ENCODE results near the gene CXCR6. TPM values are rescaled to one million over a fixed set of nuclear protein-coding genes. Genes with fewer than 3 reads are reported as not detected.
A peak's percentile ranks its signal among the peaks of the same experiment; 100 is the strongest.

CXCR6 gene
- total and polyA plus RNA-seq, 7 donors: 0.05 to 0.50 (median 0.10) TPM; not detected in 4

- TF ChIP-seq CTCF (IDR thresholded peaks at IDR 0.05): no peak
- Histone ChIP-seq H3K4me1 (peaks cover 20% of the 10 kb centered on the region), H3K9me3 (no peaks in the 10 kb centered on the region), H3K4me3 (no peak overlapping the region), H3K36me3 (ENCODE audit: insufficient read depth in 1 of 2, low read depth in 1 of 2) (peaks cover 4 to 70% of the 10 kb centered on the region in 2 donors), H3K27ac (peak overlapping the region; percentile 56), H3K27me3 (ENCODE audit: insufficient read depth in 3 of 3, low read length in 2 of 3) (no peaks in the 10 kb centered on the region)
- no peak for DNase-seq
- intact Hi-C loops (cut with DNase I): no loop called here
- WGBS, 3 donors: 91 to 93% (median 92%) methylated on average over 3 of the region's 3 CpGs
- ATAC-seq: no peak
Measured at GRCh38 chr3:45946875-45947274, 3.6 kb downstream of the CXCR6 start.

- DNase-seq (no peak), ATAC-seq (peak in 3 of 4 donors; percentile 12 to 63 (median 36))
- peaks cover 16% of the 10 kb centered on the region for H3K4me1 ChIP-seq
- H3K9me3 ChIP-seq: no peaks in the 10 kb centered on the region
- peaks cover 4 to 75% of the 10 kb centered on the region in 2 donors for H3K36me3 ChIP-seq (ENCODE audit: insufficient read depth in 1 of 2, low read depth in 1 of 2)
- WGBS, 3 donors: 82 to 95% (median 90%) methylated on average over 3 of the region's 3 CpGs
- no peak for TF ChIP-seq CTCF (IDR thresholded peaks at IDR 0.05)
- intact Hi-C loops (cut with DNase I): no loop called here
- no peak overlapping the region for H3K4me3 ChIP-seq
- H3K27ac ChIP-seq: peak overlapping the region; percentile 53
- H3K27me3 ChIP-seq (ENCODE audit: insufficient read depth in 3 of 3, low read length in 2 of 3): no peaks in the 10 kb centered on the region
Measured at GRCh38 chr3:45947361-45947760, 4.1 kb downstream of the CXCR6 start.

- H3K4me1 ChIP-seq: peaks cover 9% of the 10 kb centered on the region
- H3K27me3 ChIP-seq (ENCODE audit: insufficient read depth in 3 of 3, low read length in 2 of 3): no peaks in the 10 kb centered on the region
- H3K27ac ChIP-seq: peak overlapping the region; percentile 53
- peaks cover 4 to 85% of the 10 kb centered on the region in 2 donors for H3K36me3 ChIP-seq (ENCODE audit: insufficient read depth in 1 of 2, low read depth in 1 of 2)
- ATAC-seq (no peak), DNase-seq (no peak)
- H3K9me3 ChIP-seq: no peaks in the 10 kb centered on the region
- intact Hi-C loops (cut with DNase I): no loop called here
- WGBS, 3 donors: 59 to 85% (median 72%) methylated on average over 6 of the region's 6 CpGs
- TF ChIP-seq CTCF (IDR thresholded peaks at IDR 0.05): no peak
- no peak overlapping the region for H3K4me3 ChIP-seq
Measured at GRCh38 chr3:45948311-45948781, 5.1 kb downstream of the CXCR6 start.

- ATAC-seq (no peak), DNase-seq (no peak)
- no peaks in the 10 kb centered on the region for H3K27me3 ChIP-seq (ENCODE audit: insufficient read depth in 3 of 3, low read length in 2 of 3)
- H3K4me3 ChIP-seq: no peak overlapping the region
- no peaks in the 10 kb centered on the region for H3K9me3 ChIP-seq
- intact Hi-C loops (cut with DNase I): no loop called here
- peak overlapping the region; percentile 53 for H3K27ac ChIP-seq
- H3K36me3 ChIP-seq (ENCODE audit: insufficient read depth in 1 of 2, low read depth in 1 of 2): peaks cover 4 to 90% of the 10 kb centered on the region in 2 donors
- H3K4me1 ChIP-seq: peaks cover 9% of the 10 kb centered on the region
- TF ChIP-seq CTCF (IDR thresholded peaks at IDR 0.05): no peak
- 88 to 96% (median 93%) methylated on average over 6 of the region's 6 CpGs for WGBS, 3 donors
Measured at GRCh38 chr3:45948881-45949280, 5.6 kb downstream of the CXCR6 start.

- Histone ChIP-seq H3K27ac (peak overlapping the region; percentile 53), H3K4me3 (no peak overlapping the region), H3K27me3 (ENCODE audit: insufficient read depth in 3 of 3, low read length in 2 of 3) (no peaks in the 10 kb centered on the region), H3K36me3 (ENCODE audit: insufficient read depth in 1 of 2, low read depth in 1 of 2) (peaks cover 6 to 96% of the 10 kb centered on the region in 2 donors), H3K9me3 (no peaks in the 10 kb centered on the region), H3K4me1 (peaks cover 9% of the 10 kb centered on the region)
- no peak for ATAC-seq
- TF ChIP-seq CTCF (IDR thresholded peaks at IDR 0.05): no peak
- 88 to 100% (median 93%) methylated on average over 4 of the region's 4 CpGs for WGBS, 3 donors
- no peak for DNase-seq
- intact Hi-C loops (cut with DNase I): no loop called here
Measured at GRCh38 chr3:45949432-45949831, 6.2 kb downstream of the CXCR6 start.

All from psoas muscle (tissue), 8 donors.